NAMALWA (cell line): Measurements from ENCODE around the gene AKAP6.
"Not testable (repeated sequence)": the region's sequence is repeated elsewhere in the genome, so short reads cannot be mapped to it uniquely, and the experiment has no call there.

ENCODE experiments used
- DNase-seq: peaks from one replicate; pipeline ENCODE4 v3.0.0-alpha.2; 2015; ENCODE audit warnings: low spot score

AKAP6 gene

DNA sequence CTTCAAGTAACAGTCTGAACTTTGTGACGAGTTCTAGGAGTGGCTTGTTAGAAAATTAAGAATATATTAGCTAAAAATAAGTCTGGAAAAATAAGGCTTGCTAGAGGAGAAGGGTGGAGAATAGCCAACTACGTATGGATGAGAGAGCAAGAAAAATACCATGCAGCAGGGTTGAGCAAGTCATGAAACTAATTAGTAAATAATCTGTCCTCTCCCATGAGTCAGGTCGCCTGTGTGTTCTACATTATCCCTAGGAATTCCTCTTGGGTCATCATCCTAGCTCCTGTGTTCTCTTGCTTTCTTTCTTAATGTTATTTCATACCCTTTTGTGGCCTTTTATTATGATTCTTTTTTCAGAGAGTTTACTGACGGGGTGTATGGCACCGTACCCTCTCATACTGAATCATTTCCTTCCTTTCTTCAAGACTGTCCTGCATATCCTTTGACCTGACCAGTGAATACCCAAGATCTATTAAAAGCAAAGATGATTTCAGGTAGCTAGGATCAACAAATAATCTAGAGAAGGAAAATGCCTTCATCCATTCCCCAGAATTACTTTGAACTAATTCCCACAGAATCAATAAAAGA lies 432.4 kb downstream of the AKAP6 start:
- DNase-seq: no peak

GRCh38 chr14:32762886-32763285 lies 433.8 kb downstream of the AKAP6 start:
- DNase-seq: no peak

DNA sequence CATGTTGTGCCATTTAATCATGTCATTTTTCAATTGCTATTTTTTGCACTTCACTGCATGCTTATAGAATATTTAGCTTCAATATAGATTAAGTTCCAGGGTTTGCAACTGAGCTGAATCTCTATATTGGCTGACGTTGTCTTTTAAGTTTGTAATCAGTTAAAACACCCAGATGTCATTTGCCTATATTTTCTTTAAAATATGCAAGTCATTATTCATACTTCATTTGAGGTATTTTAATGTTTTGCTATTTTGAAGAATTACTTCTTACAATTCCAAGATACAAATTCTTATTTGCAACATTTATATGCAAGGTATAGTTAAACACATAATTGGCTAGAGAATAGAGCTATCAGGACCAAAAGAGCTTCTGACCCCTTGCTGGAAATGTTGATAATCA lies 434.6 kb downstream of the AKAP6 start:
- no peak for DNase-seq

- no peak for DNase-seq
Measured at GRCh38 chr14:32764131-32764530, 435.0 kb downstream of the AKAP6 start.

DNA sequence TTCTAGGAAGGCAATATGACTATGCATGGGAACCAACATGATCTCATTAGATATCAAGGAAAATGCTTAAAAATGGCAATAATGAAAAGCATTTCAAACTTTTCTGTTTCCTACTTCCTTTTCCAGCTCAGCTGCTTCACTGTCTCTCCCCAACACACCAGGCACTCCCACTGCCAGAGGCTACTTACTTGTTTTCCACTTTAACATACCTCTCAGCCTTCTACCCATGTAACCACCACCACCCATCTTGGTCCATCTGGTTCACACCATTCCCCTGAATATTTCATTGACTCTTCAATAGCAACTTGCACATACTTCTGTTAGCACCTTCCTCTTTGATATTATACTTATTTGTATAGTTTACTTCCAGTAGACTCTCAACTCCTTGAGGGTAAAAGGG lies 441.3 kb downstream of the AKAP6 start:
- no peak for DNase-seq

- DNase-seq: no peak
Measured at GRCh38 chr14:32774214-32774613, 445.1 kb downstream of the AKAP6 start.

- DNase-seq: no peak
Measured at GRCh38 chr14:32779840-32780239, 450.7 kb downstream of the AKAP6 start.

GRCh38 chr14:32784405-32784804 lies 455.3 kb downstream of the AKAP6 start:
- DNase-seq: no peak

- DNase-seq: no peak
Measured at GRCh38 chr14:32785585-32785984, 456.5 kb downstream of the AKAP6 start.

GRCh38 chr14:32786886-32787285 lies 457.8 kb downstream of the AKAP6 start:
- DNase-seq: no peak

GRCh38 chr14:32793033-32793432 lies 463.9 kb downstream of the AKAP6 start:
- DNase-seq: not testable (repeated sequence)

GRCh38 chr14:32800320-32800719 lies 471.2 kb downstream of the AKAP6 start:
- DNase-seq: no peak

GRCh38 chr14:32802295-32802694 lies 473.2 kb downstream of the AKAP6 start:
- no peak for DNase-seq

GRCh38 chr14:32805979-32806378 lies 476.9 kb downstream of the AKAP6 start:
- DNase-seq: no peak

DNA sequence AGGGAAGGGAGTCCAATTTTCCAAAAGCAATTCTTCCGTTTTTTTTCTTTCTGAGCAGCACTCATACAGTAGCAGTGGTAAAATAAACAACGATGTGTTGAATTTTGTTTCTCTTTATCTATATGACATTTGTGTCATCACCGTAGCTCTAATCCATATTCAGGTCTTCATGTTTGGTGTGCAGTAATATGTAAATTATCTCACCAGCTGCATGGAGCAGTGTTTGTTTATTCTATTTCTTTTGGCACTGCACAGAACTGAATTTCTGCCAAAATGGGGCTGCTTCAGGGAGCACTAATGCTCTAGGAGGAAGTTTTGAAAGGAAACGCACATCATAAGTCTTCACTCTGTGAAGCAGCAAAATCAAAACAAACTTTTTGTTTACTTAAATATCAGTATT lies 479.5 kb downstream of the AKAP6 start:
- no peak for DNase-seq

DNA sequence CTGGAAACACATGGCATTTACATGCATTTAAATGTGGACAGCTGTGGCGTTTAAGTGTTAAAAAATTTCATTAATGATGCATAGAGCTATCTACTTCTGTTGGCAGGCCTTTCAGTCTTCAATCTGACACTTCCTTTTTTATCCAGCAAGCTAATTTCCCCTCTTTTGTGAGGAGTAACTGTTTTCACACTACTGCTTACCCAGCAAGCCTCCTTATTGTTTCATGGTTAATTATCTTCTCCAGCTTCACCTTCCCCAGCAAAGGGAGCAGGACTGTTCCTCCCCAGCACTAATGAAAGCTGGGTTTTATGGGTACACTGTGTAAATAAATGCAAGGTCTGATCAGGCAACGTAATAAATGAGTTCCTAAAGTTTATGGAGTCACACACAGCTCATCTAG lies 480.2 kb downstream of the AKAP6 start:
- DNase-seq: no peak

- DNase-seq: no peak
Measured at GRCh38 chr14:32813401-32813800, 484.3 kb downstream of the AKAP6 start.

GRCh38 chr14:32814721-32815120 lies 485.6 kb downstream of the AKAP6 start:
- no peak for DNase-seq

GRCh38 chr14:32816588-32816987 lies 487.5 kb downstream of the AKAP6 start:
- no peak for DNase-seq

DNA sequence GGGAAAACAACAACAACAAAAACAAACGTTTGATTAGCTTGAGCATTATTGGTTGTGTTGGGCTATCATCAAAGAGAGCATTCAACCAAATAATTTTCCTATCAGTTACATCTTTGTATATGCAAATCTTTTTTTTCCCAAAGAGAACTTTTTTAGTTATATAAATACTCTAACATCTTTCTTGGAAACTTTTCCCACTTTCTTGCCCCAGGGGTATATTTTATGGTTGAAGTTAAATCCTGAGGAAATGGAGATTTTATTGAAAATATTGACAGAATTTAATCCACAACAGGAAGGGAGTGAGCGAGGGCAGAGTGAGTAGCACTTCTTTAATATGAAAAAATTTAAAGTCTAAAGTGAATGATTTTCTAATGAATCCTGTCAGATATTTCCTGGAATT lies 488.7 kb downstream of the AKAP6 start:
- no peak for DNase-seq

DNA sequence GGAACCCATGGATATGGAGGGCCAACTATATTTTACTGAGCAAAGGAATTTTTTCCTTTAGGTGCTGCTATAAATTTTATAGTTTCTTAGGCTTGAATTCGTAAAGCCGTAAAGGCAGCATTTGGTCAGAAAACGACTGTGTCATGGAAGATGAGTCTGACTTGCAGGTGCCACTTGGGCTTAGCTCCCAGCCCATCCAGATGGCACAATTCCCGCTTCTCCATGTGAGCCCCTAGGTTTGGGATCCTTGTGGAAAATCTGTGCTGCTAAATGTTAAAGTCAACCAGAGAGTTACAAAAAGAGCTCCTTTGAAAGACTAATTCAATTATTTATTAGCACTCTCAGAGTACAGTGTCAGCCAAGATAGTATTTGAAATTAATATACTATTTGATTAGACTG lies 489.5 kb downstream of the AKAP6 start:
- no peak for DNase-seq

- no peak for DNase-seq
Measured at GRCh38 chr14:32820181-32820580, 491.1 kb downstream of the AKAP6 start.

- DNase-seq: no peak
Measured at GRCh38 chr14:32820682-32821081, 491.6 kb downstream of the AKAP6 start.

DNA sequence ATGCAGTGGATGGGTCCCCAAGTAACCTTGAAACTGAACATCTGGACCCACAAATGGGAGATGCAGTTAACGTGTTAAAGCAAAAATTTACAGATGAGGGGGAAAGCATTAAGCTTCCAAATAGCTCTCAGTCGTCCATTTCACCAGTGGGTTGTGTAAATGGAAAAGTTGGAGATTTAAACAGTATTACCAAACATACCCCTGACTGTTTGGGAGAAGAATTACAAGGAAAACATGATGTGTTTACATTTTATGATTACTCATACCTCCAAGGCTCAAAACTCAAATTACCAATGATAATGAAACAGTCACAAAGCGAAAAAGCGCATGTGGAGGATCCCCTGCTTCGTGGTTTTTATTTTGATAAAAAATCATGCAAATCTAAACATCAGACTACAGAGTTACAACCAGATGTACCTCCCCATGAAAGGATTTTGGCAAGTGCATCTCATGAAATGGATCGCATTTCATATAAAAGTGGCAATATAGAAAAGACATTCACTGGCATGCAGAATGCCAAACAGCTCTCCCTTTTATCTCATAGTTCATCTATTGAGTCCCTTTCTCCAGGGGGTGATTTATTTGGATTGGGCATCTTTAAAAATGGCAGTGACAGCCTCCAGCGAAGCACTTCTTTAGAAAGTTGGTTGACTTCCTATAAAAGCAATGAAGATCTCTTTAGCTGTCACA lies 493.0 kb downstream of the AKAP6 start:
- DNase-seq: no peak
